HG03060 (cell line): ENCODE measurements around the gene ZNF141.
"Not testable (repeated sequence)": the region's sequence is repeated elsewhere in the genome, so short reads cannot be mapped to it uniquely, and the experiment has no call there.

Experiments
- ATAC-seq: cut with Tn5 transposase; IDR thresholded peaks from one replicate; pipeline ENCODE4 v1.9.1; 2021; ENCODE audit warnings: low read depth, moderate number of reproducible peaks; ENCODE audit not compliant: unreplicated experiment

Gene ZNF141

DNA sequence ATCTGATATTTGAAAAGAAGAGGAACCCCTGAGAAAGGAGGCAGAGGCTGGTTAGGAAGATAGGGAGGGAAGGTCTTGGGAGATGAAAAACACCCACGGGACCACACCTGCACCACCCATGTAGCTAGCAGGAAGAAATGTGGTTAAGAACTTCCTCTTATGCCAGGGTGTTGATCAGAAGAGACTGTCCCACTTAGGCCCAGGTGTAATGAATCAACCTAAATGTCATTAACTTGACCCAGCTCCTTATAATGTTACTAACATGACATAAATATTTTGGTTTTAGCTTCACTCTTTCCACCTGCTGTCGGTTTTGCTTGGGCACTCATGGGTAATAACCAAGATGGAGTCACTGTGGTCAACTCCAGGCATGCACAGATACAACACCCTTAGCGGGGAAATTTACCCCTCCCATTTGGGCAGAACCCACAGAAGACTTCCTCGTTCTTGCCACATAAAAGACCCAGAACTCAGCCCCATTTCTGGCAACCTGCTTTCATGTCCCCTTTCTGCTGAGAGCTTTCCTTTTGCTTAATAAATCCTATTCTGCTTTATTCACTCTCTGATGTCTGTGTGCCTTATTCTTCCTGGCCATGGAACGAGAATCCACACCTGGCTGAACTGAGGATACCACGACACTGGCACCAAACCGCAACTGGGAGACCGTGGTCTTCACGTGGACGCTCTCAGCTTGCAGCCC, 46.8 kb downstream of the ZNF141 start:
- ATAC-seq: no peak

DNA sequence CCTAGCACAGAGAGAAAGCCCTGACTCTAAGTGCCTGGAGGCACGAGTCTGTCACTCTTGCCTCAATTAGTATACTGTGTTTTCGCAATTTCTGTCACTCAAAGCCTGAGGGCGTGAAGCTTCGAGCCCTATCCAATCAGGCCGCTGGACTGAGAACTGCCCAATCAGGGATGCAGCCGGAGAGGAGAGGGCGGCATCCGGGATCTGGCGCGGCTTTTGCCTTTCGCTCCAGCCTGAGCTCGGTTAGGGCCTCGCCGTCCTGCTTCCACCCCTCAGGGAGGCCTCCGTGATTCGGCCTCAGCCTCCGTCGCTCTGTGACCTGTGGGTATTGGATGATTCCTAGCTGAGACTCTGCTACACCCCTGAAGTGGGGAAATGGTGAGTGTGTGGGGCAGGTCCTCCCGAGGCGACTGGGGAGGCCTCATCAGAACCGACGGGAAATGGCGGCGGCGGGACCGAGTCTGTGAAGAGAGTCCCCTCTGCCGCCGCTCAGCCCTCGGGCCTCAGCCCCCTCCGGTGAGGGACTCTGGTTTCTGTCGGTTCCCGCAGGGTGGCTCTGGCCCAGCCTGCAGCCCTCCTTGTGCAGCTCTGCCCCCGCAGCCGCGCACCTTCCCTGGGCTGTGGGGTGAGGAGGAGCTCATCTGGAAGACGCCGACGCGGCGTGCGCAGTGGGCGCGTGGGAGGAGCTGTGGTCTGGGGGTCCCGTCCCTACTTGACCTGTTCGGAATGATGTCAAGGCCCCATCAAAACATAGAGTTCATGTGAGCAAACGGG, 48.5 kb downstream of the ZNF141 start:
- ATAC-seq: no peak

DNA sequence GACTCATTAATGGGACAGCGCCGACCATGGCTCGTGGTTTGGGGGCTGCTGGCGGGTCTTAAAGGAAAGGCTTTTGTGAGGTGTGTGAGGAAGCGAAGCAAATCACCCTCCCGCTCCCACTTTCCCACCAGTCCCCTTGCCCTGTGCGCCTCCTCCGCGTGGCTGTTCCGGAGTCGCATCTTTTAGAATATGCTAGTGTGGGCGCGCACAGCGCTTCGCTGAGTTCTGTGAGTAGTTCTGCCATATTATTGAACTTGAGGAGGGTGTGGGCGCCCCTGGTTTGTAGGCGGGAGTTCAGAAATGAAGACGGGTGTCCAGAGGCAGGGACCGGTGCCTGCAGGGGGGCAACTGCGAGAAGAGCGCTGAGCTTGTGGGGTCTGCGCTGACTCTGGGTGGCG, 49.1 kb downstream of the ZNF141 start:
- no peak for ATAC-seq

DNA sequence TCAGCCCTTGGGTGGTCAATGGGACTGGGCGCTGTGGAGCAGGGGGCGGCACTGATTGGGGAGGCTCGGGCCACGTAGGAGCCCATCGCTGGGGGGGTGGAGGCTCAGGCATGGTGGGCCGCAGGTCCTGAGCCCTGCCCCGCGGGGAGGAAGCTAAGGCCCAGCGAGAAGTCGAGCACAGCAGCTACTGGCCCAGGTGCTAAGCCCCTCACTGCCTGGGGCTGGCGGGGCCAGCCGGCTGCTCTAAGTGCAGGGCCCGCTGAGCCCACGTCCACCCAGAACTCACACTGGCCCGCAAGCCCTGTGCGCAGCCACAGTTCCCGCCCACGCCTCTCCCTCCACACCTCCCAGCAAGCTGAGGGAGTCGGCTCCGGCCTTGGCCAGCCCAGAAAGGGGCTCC, 66.4 kb downstream of the ZNF141 start:
- no peak for ATAC-seq

DNA sequence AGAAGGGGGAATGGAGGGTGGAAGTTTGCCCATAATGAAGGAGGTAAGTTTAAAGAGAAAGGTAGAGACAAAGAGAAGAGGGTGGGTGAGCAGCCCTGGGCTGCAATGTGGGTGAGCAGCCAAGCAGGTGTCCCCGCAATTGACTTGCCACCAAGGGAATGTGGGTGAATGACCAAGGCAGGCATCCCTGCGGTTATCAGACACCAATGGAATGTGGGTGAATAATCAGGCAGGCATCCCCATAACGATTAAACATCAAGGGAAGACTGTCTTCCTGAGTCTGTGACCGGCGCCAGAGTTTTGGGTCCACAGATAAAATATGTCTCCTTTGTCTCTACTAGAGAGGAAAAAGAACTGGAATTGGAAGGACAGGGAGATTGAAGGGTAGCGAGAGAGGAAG, 70.7 kb downstream of the ZNF141 start:
- not testable (repeated sequence) for ATAC-seq

DNA sequence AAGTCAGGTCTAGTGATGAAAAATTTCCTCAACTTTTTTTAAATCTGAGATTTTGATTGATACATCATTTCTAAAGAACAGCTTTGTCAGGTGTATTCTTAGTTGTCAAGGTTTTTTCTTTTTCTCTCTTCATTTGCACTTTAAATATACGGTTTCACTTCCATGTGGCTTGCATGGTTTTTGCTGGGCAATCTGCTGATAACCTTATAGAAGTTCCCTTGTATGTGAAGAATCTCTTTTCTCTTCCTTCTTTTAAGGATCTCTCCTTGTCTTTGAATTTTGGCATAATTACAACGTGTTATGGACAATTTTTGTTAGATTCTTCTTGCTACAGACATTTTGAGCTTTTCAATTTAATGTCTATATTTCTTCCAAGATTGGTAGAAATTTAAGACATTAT, 85.0 kb downstream of the ZNF141 start:
- no peak for ATAC-seq
